Panc1 (cell line): ENCODE measurements around the gene VSTM2L.

Experiments used
- CTCF ChIP-seq: fragments of 450-650 bp; IDR thresholded peaks from 2 replicates; pipeline ENCODE4 v1.5.1; 2017; ENCODE audit warnings: mild to moderate bottlenecking
- POLR2AphosphoS5 ChIP-seq: IDR thresholded peaks from 2 replicates; pipeline ENCODE4 v1.6.1; 2012; ENCODE audit warnings: mild to moderate bottlenecking, low read depth, low read length, moderate library complexity
- TCF7L2 ChIP-seq: IDR thresholded peaks from 2 replicates; pipeline ENCODE4 v1.6.1; 2011; ENCODE audit warnings: mild to moderate bottlenecking, low read depth, low read length, inconsistent platforms
- TF ChIP-seq, protein P1 (sequence below), 2 experiments: IDR thresholded peaks; 2 replicates each; pipeline ENCODE4 v1.6.1; 2011 to 2012; ENCODE audit warnings: low read depth in 2 of 2, control low read depth in 1 of 2, low read length in 1 of 2, mild to moderate bottlenecking in 1 of 2, moderate library complexity in 1 of 2; ENCODE audit not compliant: insufficient read depth in 1 of 2

DNA sequence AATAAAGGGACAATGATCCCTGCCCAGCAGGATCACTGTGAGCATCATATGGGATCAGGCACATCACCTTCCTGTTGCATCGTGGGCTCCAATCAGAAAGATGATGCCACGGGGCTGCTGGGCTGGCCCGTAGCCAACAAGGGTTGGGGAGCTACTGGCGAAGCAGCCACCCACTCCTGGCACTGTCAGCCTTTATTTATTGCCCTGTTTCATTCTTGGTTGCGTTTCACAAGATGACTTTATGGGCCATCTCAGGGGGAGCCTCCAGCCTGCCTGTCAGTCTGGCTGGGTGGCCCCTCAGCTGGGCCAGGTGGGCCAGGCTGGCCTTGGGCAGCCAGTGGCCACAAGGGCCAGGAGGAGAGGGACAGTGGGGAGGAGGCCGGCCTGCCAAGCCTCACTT, 17.3 kb downstream of the VSTM2L start:
- no peak for TF ChIP-seq CTCF
- TF ChIP-seq, protein P1, sequence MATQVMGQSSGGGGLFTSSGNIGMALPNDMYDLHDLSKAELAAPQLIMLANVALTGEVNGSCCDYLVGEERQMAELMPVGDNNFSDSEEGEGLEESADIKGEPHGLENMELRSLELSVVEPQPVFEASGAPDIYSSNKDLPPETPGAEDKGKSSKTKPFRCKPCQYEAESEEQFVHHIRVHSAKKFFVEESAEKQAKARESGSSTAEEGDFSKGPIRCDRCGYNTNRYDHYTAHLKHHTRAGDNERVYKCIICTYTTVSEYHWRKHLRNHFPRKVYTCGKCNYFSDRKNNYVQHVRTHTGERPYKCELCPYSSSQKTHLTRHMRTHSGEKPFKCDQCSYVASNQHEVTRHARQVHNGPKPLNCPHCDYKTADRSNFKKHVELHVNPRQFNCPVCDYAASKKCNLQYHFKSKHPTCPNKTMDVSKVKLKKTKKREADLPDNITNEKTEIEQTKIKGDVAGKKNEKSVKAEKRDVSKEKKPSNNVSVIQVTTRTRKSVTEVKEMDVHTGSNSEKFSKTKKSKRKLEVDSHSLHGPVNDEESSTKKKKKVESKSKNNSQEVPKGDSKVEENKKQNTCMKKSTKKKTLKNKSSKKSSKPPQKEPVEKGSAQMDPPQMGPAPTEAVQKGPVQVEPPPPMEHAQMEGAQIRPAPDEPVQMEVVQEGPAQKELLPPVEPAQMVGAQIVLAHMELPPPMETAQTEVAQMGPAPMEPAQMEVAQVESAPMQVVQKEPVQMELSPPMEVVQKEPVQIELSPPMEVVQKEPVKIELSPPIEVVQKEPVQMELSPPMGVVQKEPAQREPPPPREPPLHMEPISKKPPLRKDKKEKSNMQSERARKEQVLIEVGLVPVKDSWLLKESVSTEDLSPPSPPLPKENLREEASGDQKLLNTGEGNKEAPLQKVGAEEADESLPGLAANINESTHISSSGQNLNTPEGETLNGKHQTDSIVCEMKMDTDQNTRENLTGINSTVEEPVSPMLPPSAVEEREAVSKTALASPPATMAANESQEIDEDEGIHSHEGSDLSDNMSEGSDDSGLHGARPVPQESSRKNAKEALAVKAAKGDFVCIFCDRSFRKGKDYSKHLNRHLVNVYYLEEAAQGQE (IDR thresholded peaks at IDR 0.05; ENCODE audit: insufficient read depth in 1 of 2, low read depth in 2 of 2, low read length in 1 of 2) = no peak
- TF ChIP-seq TCF7L2 = no peak
- TF ChIP-seq POLR2AphosphoS5 = no peak
